DMS 273 (cell line): ENCODE results near the gene R3HDML.

Experiments used
- DNase-seq: peaks from one replicate; lab custom pipeline; 2025; ENCODE audit not compliant: unreplicated experiment; lab: John Stamatoyannopoulos, UW

R3HDML gene

DNA sequence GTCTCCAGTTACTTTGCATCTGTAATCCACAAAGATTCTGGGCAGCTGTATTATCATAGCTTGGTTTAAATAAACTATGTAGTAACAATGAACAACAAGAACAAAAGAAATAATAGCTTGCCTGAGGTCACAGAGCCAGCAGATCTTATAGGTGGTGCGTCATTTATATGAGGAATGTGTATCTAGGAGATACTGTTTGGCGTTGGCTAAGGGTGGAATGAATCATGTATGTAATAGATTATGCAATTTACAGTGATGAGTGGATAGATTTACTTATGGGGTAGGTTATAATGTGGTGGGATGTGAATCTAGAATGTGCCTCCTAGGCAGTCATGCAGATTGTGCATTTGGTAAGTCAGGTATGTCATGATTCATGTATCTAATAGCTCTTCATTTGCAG lies 61.5 kb downstream of the R3HDML start:
- no peak for DNase-seq

DNA sequence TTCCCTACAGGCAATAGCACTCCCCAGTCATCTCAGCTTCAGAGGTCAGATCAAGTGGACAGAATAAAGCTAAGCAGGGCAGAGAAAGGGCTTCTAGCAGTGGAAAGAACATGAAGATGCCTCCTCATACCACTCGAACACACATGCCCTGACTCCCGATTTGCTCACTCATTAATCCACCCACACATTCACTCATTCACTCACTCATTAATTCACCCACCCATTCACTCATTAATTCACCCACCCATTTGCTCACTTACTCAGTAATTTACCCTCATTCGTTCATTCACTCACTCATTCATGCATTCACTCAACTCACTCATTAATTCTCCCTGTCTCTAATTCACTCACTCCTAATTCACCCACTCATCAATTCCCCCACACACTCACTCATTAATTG lies 62.6 kb downstream of the R3HDML start:
- no peak for DNase-seq

DNA sequence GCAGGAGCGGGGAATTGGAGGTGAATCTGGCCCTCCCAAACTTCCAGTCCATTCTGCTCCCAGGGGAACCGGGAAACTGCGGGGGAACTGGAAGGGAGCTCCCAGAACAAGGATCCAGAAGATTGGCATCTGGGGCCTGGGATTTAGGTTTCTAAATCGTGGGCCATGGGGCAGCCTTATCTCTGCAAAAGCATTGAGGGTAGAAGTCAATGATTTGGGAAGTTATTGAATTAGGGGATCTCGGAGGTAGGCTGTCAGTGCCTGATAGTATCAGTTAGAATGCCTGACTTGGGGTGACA lies 63.8 kb downstream of the R3HDML start:
- no peak for DNase-seq
